Stimulated activated CD8-positive, alpha-beta memory T cell treated with anti-CD3 and anti-CD28 coated beads, Interleukin-4, amount 100 ng/mL, for 48 hours (primary cell): ENCODE measurements around the gene ZNF302.
"Not testable (repeated sequence)": the region's sequence is repeated elsewhere in the genome, so short reads cannot be mapped to it uniquely, and the experiment has no call there.

Source experiments
- DNase-seq: peaks from one replicate; pipeline ENCODE4 v3.0.0-alpha.2; 2020

The ZNF302 gene

DNA sequence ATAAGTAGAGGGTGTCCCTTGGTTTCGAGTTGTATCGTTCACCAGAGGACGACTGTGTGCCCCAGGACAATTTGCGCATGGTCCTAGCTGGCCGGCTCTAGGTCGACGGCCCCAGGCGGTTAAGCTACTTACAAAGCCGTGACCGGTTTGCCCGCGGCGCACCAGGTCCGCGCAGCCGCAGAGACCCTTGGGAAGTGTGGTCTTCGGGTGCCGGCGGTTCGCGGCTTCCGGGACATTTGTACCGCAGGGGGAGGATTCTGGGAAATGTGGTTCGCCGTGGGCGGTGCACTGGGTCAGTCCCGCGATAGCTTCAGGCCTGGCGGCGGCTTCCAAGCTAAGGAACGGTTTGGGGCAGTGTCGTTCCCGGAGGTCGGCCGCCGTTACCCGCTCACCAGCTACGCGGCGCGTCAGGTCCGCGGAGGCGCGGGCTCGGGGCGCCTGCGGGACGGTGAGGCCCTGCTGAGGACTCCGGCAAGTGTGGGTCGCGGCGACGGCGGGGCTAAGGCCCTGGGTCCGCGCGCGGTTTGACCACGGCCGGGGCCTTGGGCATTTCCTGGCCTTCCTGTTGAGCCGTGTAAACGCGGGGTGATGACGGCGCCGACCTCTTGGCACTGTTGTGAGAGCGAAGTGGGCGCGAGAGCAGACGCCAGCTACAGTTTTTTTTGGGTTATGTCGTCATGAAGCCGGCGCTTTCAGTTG is at the start of gene ZNF302:
Gene ZNF302 (plus strand): TSS at position 293 of the 699 bp plus-strand sequence. CDS start 1,127 bp downstream, outside the sequence.
- peak; percentile 98 for DNase-seq

DNA sequence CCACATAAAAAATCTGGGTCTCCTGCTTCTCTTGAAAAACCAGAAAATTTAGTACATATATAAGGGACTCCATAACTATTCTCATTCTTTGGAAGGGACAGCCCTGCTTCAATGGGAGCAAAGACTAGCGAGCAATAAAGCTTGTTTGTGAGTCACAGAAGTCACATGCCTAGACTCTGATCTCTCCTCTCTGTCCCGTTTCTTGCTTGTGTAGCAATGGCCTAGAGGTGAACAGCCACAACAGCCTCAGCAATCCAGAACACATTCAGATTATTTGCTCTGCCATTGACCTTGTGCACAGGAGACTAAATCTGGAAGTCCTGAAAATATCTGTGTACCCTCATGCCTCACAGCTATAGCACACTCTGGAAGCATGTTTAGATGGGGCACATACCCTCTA is 43.7 kb upstream of the ZNF302 start:
- DNase-seq = no peak

DNA sequence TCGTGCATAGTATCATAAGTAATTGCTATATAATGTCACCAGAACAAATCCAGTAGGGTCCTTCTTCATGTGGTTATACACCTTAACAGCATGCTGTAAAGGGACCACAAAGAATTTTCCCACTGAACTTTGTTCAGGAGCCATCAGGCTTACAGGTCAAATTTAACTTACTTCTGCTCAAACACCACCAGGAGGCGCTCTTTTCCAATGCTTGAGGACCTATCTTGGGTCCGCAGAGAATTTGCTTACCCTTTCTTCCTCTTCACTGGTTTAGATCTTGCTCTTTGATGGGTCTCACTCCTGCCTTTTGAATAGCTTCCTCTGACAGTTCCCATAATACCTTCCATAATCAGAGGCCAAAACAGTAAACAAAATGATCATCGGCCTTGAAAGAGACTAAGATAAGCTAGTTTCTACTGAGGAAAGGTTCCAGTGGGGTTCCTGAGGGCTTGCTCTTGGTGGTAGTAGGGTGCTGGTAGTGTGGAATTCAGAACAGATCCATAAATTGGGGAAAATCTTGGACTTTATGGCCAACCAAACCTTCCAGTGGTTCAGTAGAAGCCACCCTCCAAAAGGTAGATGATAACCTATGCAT is 37.9 kb upstream of the ZNF302 start:
- DNase-seq = peak; percentile 73

- DNase-seq = no peak
Observed at GRCh38 chr19:34642241-34642640, 35.2 kb upstream of the ZNF302 start.

- DNase-seq = no peak
Observed at GRCh38 chr19:34644991-34645461, 32.5 kb upstream of the ZNF302 start.

GRCh38 chr19:34645551-34645950 is 31.9 kb upstream of the ZNF302 start:
- no peak for DNase-seq

DNA sequence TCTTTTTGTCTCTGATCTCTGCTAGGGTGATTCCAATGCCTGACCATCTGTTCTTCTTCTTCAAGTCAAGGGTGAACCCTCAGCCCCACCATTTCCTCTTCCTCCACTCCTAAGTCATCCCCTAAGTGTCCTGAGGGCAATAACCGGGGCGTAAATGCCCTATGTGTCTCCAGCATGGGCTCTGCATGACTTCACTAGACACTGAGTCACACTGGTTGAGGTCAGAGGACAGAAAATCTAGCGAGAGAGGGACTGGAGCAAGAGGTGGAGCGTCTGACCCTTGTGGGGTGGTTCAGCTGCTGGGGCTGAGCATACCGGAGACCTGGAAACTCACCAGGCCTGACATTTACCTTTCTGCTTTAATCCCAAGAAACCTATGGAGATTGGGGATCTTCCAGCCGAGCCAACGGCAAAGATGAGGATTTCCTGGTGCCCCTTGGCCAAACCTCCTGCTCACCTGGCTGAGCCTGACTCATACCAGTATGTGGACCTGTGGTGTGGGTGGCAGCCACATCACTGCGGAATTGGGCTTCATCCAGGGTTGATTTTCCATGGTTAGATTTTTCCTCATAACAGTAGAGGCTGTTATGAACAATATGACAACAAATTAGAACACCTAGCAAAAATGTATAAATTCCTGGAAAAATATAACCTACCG is 27.5 kb upstream of the ZNF302 start:
- DNase-seq = no peak

GRCh38 chr19:34651747-34652146 is 25.7 kb upstream of the ZNF302 start:
- no peak for DNase-seq

DNA sequence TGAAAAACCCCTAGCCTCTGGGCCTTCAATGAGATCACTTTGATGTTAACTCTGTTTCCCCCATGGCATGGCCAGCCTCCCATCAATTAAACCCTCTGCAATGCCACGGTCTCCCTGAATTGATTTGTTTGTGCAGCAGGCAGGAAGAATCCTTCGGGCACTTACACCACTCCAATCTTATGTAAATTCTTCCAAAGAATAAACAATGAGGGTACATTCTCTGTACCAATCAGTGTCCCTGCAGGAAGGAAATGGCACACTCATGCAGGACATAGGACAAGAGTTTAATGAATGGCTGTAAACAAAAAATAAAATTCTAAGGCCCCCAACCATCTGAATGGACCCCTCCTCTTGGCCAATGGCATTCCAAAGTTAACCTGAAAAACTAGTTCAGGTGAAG is 22.7 kb upstream of the ZNF302 start:
- DNase-seq = no peak

- DNase-seq = no peak
Observed at GRCh38 chr19:34655651-34656050, 21.8 kb upstream of the ZNF302 start.

GRCh38 chr19:34661357-34661756 is 16.1 kb upstream of the ZNF302 start:
- DNase-seq = no peak

DNA sequence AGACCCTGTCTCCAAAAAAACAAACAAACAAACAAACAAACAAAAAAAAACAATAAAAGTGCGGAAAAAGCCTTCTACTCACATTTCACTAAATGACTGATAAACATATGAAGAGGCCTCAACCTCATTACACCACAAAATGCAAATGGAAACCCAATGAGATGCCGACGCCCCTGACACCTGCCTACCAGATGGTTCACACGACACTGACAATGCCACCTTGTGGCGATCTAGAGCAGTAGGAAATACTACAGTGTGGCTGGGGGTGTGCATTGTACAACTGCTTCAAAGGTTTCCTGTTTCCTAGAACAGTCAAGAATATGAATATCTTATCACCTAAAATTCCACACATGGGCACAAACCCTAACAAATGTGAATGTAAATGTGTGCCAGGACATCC is 14.6 kb upstream of the ZNF302 start:
- peak; percentile 37 for DNase-seq

DNA sequence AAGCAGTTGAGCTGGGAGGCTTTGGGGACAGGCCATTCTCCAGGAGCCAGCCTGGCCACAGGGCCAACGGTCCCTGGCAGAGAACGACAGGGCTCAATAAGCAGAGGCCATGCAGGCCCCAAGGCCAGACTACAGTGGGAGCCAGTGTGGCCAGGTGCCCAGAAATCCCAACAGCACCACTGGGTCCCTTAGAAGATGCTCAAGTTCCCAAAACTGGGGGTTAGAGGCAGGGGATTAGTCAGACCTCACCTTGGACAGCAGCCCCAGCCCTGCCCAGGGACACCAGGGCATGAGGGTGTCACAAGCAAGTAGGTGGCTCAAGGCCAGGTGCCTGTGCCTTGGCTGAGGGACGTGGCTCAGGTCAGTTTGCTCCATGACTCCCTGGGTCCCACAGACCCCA is 13.3 kb upstream of the ZNF302 start:
- DNase-seq = no peak

DNA sequence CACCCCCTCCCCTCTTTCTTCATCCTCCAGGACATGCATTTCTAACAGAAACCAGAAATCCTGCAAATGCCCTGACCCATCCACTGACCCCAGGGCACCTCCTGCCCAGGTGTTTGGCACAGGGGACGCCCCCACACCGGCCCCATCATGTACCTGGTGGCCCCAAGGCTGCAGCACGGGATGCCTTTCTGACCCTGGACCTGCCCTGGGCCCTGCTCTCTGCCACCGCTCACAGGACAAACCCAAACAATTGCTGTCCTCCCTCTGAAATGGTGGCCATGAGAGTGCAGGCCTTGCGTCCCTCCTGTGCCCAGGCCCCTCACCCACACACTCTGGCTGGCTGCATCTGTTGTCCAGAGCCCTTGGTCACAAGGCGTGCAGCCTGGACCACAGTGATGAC is 12.6 kb upstream of the ZNF302 start:
- no peak for DNase-seq

GRCh38 chr19:34665275-34665674 is 12.2 kb upstream of the ZNF302 start:
- not testable (repeated sequence) for DNase-seq

GRCh38 chr19:34666200-34666957 is 11.1 kb upstream of the ZNF302 start:
- DNase-seq = no peak

- DNase-seq = no peak
Observed at GRCh38 chr19:34666958-34667265, 10.6 kb upstream of the ZNF302 start.

GRCh38 chr19:34667349-34668076 is 10.0 kb upstream of the ZNF302 start:
- DNase-seq = no peak

DNA sequence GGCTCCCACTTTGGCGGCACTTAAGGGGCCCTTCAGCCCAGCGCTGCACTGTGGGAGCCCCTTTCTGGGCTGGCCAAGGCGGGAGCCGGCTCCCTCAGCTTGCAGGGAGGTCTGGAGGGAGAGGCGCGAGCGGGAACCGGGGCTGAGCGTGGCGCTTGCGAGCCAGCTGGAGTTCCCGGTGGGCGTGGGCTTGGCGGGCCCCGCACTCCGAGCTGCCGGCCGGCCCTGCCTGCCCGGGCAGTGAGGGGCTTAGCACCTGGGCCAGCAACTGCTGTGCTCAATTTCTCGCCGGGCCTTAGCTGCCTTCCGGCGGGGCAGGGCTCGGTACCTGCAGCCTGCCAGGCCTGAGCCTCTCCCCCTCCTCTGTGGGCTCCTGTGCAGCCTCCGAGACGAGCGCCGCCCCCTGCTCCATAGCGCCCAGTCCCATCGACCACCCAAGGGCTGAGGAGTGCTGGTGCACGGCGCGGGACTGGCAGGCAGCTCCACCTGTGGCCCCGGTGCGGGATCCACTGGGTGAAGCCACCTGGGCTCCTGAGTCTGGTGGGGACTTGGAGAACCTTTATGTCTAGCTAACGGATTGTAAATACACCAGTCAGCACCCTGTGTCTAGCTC is 9.3 kb upstream of the ZNF302 start:
- not testable (repeated sequence) for DNase-seq

- DNase-seq = not testable (repeated sequence)
Observed at GRCh38 chr19:34668690-34669089, 8.8 kb upstream of the ZNF302 start.

DNA sequence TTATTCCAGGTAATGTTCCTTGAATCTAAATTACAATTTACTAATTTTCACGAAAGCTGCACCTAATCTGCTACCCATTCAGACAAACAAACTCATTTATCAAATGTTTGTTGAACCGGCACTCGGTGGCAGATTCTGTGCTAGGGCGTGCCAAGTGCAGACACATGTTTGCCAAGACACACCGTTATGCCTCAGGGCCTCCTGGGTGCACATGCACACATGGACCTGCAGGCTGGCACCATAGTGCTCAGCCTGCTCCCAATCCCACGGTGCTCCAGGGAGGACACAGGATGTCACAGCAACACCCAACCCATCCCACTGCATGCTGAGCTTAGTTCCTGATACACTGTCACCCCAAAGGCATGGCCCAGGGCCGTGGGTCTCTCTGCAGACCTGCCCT is 8.2 kb upstream of the ZNF302 start:
- DNase-seq = no peak

DNA sequence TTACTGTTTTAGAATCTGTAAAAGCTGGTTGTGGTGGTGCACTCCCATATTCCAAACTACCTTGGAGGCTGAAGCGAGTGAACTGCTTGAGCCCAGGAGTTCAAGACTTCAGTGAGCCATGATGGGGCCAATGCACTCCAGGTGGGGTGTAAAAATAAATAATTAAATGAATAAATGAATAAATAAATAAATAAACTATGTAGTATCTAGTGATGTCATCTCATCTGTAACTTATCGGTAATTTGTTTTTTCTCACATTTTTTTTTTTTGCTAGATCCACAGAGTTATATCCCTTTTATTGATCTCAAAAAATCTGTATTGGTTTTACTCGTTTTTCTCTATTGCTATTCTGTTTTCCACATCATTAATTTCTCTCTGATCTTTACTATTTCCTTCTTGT is 5.5 kb upstream of the ZNF302 start:
- no peak for DNase-seq
